Aorta (tissue), 5 donors: ENCODE results near the gene LINC00237. TPM values are rescaled to one million over a fixed set of nuclear protein-coding genes. Genes with fewer than 3 reads are reported as not detected.
A peak's percentile ranks its signal among the peaks of the same experiment; 100 is the strongest.

Experiments
- ATAC-seq: fragments of 200-7000 bp; cut with Tn5 transposase; one replicate; pipeline ENCODE4 v1.9.1; 2022; ENCODE audit warnings: moderate library complexity; ENCODE audit not compliant: low FRiP score
- DNase-seq, 2 donors: peaks; one replicate each; pipeline ENCODE4 v3.0.0-alpha.2; 2020
- H3K27ac ChIP-seq, 2 donors: one replicate each; pipeline ENCODE4 v1.5.1; 2013; ENCODE audit warnings: low read length in 2 of 2, mild to moderate bottlenecking in 2 of 2, moderate library complexity in 2 of 2, control low read depth in 1 of 2, inconsistent platforms in 1 of 2, low read depth in 1 of 2
- H3K27me3 ChIP-seq, 2 donors: one replicate each; pipeline ENCODE4 v1.6.1; 2013; ENCODE audit warnings: control low read depth in 1 of 2, low read length in 1 of 2, mild to moderate bottlenecking in 1 of 2, moderate library complexity in 1 of 2; ENCODE audit not compliant: insufficient read depth in 2 of 2, control insufficient read depth in 1 of 2
- H3K36me3 ChIP-seq, 2 donors: one replicate each; pipeline ENCODE4 v1.6.1; 2013; ENCODE audit warnings: control low read depth in 1 of 2, low read length in 1 of 2, mild to moderate bottlenecking in 1 of 2; ENCODE audit not compliant: insufficient read depth in 2 of 2, control insufficient read depth in 1 of 2
- H3K4me1 ChIP-seq, 2 donors: one replicate each; pipeline ENCODE4 v1.6.1; 2013; ENCODE audit warnings: low read length in 2 of 2, control low read depth in 1 of 2, mild to moderate bottlenecking in 1 of 2, moderate library complexity in 1 of 2; ENCODE audit not compliant: insufficient read depth in 2 of 2, control insufficient read depth in 1 of 2
- H3K4me3 ChIP-seq, 2 donors: one replicate each; pipeline ENCODE4 v1.5.1; 2013; ENCODE audit warnings: low read length in 2 of 2, control low read depth in 1 of 2, mild to moderate bottlenecking in 1 of 2
- H3K9me3 ChIP-seq: one replicate; pipeline ENCODE4 v1.6.1; 2013; ENCODE audit warnings: mild to moderate bottlenecking, low read length; ENCODE audit not compliant: control insufficient read depth
- WGBS, 2 donors: extraction: QIAGEN DNeasy Blood & Tissue Kit; methylation state at CpG; one replicate each; pipeline ENCODE4 v1.1.7; 2013; 5-methylcytosine and 5-hydroxymethylcytosine counted together
- intact Hi-C, 2 donors: fragments of 100-400 bp; cut with DNase I; formaldehyde crosslinking; loops; one replicate each; pipeline versions ENCODE4 v1.14.2 to v1.15.0; 2022
- polyA plus RNA-seq, 2 donors: library from polyadenylated mRNA; stranded (reverse); fragments of 200-250 nt; gene quantifications; one replicate each; pipeline ENCODE4 v1.2.3, GENCODE V29; 2013
- total RNA-seq, 2 donors: library from RNA; stranded (reverse); fragmentation: NEBNext Ultra II Directional; extraction: Animal tissue kit (Norgen Biotek cat#: 25700); gene quantifications; one replicate each; pipeline ENCODE4 v1.2.1, GENCODE V29; 2021
- donor health status: healthy with polysubstance abuse.
- donor health status: Bipolar disorder and iron deficiency.
- donor health status: DM: no; HTN: no; CAD: no.
- donor health status: DM: no; HTN: no; CAD: no.
- donor health status: DM: yes; HTN: yes; CAD: no.

Gene LINC00237
- total and polyA plus RNA-seq, 4 donors: 1.1 TPM; not detected in 3

- 7 to 11% methylated on average over 32 of the region's 32 CpGs for whole genome bisulfite sequencing, 2 donors
- no peaks in the 10 kb centered on the region for H3K9me3 ChIP-seq
- no peak for DNase-seq
- H3K4me1 ChIP-seq: no peaks in the 10 kb centered on the region
- ATAC-seq: no peak
- no peak overlapping the region for H3K27ac ChIP-seq
- no peak overlapping the region for H3K4me3 ChIP-seq
- no peaks in the 10 kb centered on the region for H3K36me3 ChIP-seq
- no peaks in the 10 kb centered on the region for H3K27me3 ChIP-seq
- intact Hi-C loops: loop anchor here in 1 of 2 donors (10.0 kb wide), 1 partner anchor 291 kb away; the partner anchor contains the start of gene NKX2-4
Measured at GRCh38 chr20:21103582-21104465, 2.3 kb downstream of the LINC00237 start.

DNA sequence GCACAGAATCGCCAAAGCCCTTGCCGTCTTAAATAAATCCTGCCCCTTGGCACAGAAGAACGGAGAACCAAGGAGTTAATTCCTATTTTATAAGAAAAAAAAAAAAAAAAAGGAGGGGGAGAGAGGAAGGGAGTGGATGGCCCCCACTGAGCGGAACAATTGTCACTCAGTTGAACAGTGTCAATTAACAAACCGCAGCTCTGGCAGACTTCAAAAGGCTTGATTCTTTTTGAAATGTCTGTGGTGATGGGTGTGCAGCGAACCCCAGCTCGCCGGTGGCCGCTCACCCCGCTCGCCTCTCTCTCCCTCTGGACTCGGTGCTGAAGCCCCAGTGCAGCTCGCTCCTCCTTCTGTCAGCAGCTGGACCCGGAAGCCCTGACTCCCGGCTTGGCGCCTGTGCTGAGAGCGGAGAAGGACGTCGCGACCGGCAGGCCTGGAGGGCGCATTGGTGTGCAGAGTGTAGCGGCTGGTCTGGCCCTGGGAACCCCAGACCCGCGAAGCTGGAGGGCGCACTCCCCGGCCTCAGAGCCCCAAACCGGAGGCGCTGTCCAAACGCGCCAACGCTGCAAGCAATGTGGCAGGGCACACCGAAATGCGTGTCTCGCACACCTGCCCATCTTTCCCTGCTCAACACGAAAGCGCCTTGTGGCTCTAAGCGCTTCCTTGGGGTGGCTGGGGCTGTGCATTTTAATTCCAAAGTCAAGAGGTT, 3.4 kb downstream of the LINC00237 start:
- intact Hi-C loops: loop anchor here in 1 of 2 donors (10.0 kb wide), 1 partner anchor 292 kb away; the partner anchor contains the start of gene NKX2-4
- Histone ChIP-seq H3K9me3 (no peaks in the 10 kb centered on the region), H3K27me3 (no peaks in the 10 kb centered on the region), H3K27ac (no peak overlapping the region), H3K36me3 (no peaks in the 10 kb centered on the region), H3K4me1 (no peaks in the 10 kb centered on the region), H3K4me3 (no peak overlapping the region)
- peak; percentile 66 to 80 for DNase-seq
- 2% methylated on average over 32 to 38 of the region's 38 CpGs for WGBS, 2 donors
- peak; percentile 62 for ATAC-seq

- ATAC-seq (peak; percentile 3), DNase-seq (peak in 1 of 2 donors; percentile 79)
- intact Hi-C loops: loop anchor here in 1 of 2 donors (10.0 kb wide), 1 partner anchor 293 kb away; the partner anchor contains the start of gene NKX2-4
- Histone ChIP-seq H3K36me3 (no peaks in the 10 kb centered on the region), H3K9me3 (no peaks in the 10 kb centered on the region), H3K4me1 (no peaks in the 10 kb centered on the region), H3K27me3 (no peaks in the 10 kb centered on the region), H3K4me3 (no peak overlapping the region), H3K27ac (no peak overlapping the region)
- WGBS, 2 donors: 4% methylated on average over 35 of the region's 35 CpGs
Measured at GRCh38 chr20:21101932-21102575, 4.1 kb downstream of the LINC00237 start.

- Histone ChIP-seq H3K27ac (no peak overlapping the region), H3K4me1 (no peaks in the 10 kb centered on the region), H3K36me3 (no peaks in the 10 kb centered on the region), H3K27me3 (no peaks in the 10 kb centered on the region), H3K9me3 (no peaks in the 10 kb centered on the region), H3K4me3 (peak overlapping the region in 1 of 2 donors; percentile 24)
- intact Hi-C loops: loop anchor here in 1 of 2 donors (10.0 kb wide), 1 partner anchor 293 kb away; the partner anchor contains the start of gene NKX2-4
- no peak for DNase-seq
- peak; percentile 17 for ATAC-seq
- WGBS, 2 donors: 3 to 4% methylated on average over 23 to 35 of the region's 35 CpGs
Measured at GRCh38 chr20:21101453-21101931, 4.7 kb downstream of the LINC00237 start.

DNA sequence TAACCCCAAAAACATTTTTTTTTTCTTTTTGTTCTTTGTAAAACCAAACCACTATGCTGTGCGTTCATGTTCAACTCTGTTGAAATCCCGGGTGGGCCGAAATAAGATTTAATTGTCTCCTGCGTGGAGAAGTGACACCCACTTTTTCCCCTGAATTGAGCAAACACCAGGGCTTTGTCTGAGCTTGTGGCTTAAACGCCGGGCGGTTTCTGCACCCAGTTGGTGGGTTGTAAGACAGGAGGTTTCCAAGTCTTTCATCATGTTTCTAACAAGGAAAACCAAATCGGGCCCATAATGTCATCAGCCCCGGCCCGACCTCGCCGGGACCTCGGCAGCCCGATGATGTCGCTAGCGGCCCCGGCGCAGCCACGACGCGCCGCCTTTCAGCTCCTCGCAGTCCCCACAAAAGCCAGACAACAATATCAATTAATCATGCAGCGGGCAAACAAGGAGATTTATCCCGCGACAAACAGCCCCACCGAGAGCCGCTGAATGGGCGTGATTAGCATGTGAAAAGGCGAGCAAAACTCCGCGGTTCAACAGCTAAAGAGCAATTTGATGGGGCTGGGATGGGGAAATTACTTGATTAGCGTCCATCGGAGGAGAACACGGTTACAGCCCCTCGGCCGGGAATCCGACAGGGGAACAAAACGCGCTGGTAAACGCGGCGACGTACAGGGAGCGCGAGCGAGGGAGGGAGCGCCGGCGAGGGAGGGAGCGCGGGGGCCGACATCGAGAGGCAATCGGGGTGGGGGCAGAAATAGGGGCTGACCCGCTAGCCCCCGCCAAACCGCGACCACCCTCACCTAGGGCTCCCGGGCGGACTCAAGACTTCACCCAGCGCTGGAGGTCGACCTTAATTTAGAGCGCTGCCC, 5.3 kb downstream of the LINC00237 start:
- Histone ChIP-seq H3K27me3 (peaks cover 0 to 1% of the 10 kb centered on the region in 2 donors), H3K36me3 (no peaks in the 10 kb centered on the region), H3K9me3 (no peaks in the 10 kb centered on the region), H3K4me1 (no peaks in the 10 kb centered on the region), H3K27ac (no peak overlapping the region), H3K4me3 (peak overlapping the region in 1 of 2 donors; percentile 24)
- intact Hi-C loops: loop anchor here in 1 of 2 donors (10.0 kb wide), 1 partner anchor 294 kb away; the partner anchor contains the start of gene NKX2-4
- DNase-seq (peak in 1 of 2 donors; percentile 65), ATAC-seq (no peak)
- WGBS, 2 donors: 3 to 5% methylated on average over 64 of the region's 64 CpGs

GRCh38 chr20:21099751-21100577, 6.2 kb downstream of the LINC00237 start:
- no peak overlapping the region for H3K27ac ChIP-seq
- DNase-seq: peak; percentile 72 to 77

GRCh38 chr20:21096321-21097043, 9.7 kb downstream of the LINC00237 start:
- Histone ChIP-seq H3K4me3 (no peak overlapping the region), H3K4me1 (no peaks in the 10 kb centered on the region), H3K27ac (no peak overlapping the region), H3K27me3 (peaks cover 0 to 1% of the 10 kb centered on the region in 2 donors), H3K9me3 (no peaks in the 10 kb centered on the region), H3K36me3 (no peaks in the 10 kb centered on the region)
- DNase-seq: no peak
- intact Hi-C loops: no loop called here
- WGBS, 2 donors: 30 to 38% methylated on average over 10 of the region's 10 CpGs
- no peak for ATAC-seq

More at GRCh38 chr20:21099751-21100577, 6.2 kb downstream of the LINC00237 start:
- Histone ChIP-seq H3K36me3 (no peaks in the 10 kb centered on the region), H3K4me3 (peak overlapping the region; percentile 24 to 40), H3K9me3 (no peaks in the 10 kb centered on the region), H3K27me3 (peaks cover 0 to 1% of the 10 kb centered on the region in 2 donors), H3K4me1 (no peaks in the 10 kb centered on the region)
- intact Hi-C loops: loop anchor here in 1 of 2 donors (10.0 kb wide), 1 partner anchor 295 kb away; the partner anchor contains the start of gene NKX2-4
- ATAC-seq: no peak
- 7 to 8% methylated on average over 46 of the region's 46 CpGs for WGBS, 2 donors
